D721Med (cell line): ENCODE results near the gene MAPT.
"Not testable (repeated sequence)": the region's sequence is repeated elsewhere in the genome, so short reads cannot be mapped to it uniquely, and the experiment has no call there.

Experiments
- DNase-seq: peaks from one replicate; pipeline ENCODE4 v3.0.0; 2011; ENCODE audit warnings: low spot score; ENCODE audit not compliant: insufficient read length
- FAIRE-seq: peaks from 2 replicates; lab custom pipeline; 2011; peaks lifted over from hg19 to GRCh38; lab: Jason Lieb, UNC
- CTCF ChIP-seq: IDR thresholded peaks from 2 replicates; pipeline ENCODE4 v1.5.1; 2012; ENCODE audit warnings: mild to moderate bottlenecking, control low read depth; ENCODE audit not compliant: insufficient read depth; ENCODE audit errors: missing control alignments

MAPT gene

DNA sequence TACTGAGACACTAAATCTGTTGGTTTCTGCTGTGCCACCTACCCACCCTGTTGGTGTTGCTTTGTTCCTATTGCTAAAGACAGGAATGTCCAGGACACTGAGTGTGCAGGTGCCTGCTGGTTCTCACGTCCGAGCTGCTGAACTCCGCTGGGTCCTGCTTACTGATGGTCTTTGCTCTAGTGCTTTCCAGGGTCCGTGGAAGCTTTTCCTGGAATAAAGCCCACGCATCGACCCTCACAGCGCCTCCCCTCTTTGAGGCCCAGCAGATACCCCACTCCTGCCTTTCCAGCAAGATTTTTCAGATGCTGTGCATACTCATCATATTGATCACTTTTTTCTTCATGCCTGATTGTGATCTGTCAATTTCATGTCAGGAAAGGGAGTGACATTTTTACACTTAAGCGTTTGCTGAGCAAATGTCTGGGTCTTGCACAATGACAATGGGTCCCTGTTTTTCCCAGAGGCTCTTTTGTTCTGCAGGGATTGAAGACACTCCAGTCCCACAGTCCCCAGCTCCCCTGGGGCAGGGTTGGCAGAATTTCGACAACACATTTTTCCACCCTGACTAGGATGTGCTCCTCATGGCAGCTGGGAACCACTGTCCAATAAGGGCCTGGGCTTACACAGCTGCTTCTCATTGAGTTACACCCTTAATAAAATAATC lies 119.3 kb downstream of the MAPT start:
- FAIRE-seq (no peak), DNase-seq (no peak)
- no peak for TF ChIP-seq CTCF

DNA sequence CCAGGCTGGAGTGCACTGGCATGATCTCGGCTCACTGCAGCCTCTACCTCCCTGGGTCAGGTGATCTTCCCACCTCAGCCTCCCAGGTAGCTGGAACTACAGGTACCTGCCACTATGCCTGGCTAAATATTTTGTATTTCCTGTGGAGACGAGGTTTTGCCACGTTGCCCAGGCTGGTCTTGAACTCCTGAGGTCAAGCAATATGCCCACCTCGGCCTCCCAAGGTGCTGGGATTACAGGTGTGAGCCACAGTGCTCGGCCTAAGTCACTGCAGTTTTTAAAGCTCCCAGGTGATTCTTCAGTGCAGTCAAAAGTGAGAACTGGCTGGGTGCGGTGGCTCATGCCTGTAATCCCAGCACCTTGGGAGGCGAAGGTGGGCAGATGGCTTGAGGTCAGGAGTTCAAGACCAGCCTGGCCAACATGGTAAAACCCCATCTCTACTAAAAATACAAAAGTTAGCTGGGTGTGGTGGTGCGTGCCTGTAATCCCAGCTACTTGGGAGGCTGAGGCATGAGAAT lies 125.1 kb downstream of the MAPT start:
- DNase-seq, FAIRE-seq: not testable (repeated sequence)

GRCh38 chr17:46020023-46020761 lies 125.8 kb downstream of the MAPT start:
- FAIRE-seq, result no peak
- DNase-seq, result no peak
- no peak for TF ChIP-seq CTCF

DNA sequence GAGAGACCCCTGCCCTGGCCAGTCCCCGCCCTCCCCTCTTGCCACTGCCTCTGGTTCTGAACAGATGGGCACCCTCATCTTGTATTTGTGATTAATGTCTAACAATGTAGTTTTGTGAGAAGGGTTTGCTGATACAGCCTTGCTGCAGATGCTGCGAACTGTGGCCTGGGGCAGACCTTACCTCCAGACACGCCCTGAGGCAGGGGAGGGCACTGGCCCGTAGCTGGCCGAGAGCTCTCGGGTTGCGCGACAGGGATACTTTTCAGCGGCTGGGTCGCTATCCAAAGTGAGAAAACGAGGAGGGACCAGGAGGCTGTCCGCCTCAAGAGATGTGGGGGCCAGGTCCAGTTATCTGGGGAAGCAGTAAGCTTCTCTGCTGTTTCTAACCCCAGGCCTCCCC lies 126.6 kb downstream of the MAPT start:
- no peak for DNase-seq
- no peak for TF ChIP-seq CTCF
- no peak for FAIRE-seq

GRCh38 chr17:46023366-46023765 lies 129.0 kb downstream of the MAPT start:
- not testable (repeated sequence) for FAIRE-seq, DNase-seq

- no peak for FAIRE-seq
- TF ChIP-seq CTCF, result no peak
Observed at GRCh38 chr17:46023783-46024388, 129.5 kb downstream of the MAPT start.

DNA sequence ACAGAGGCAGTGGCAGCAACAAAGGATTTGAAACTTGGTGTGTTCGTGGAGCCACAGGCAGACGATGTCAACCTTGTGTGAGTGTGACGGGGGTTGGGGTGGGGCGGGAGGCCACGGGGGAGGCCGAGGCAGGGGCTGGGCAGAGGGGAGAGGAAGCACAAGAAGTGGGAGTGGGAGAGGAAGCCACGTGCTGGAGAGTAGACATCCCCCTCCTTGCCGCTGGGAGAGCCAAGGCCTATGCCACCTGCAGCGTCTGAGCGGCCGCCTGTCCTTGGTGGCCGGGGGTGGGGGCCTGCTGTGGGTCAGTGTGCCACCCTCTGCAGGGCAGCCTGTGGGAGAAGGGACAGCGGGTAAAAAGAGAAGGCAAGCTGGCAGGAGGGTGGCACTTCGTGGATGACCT lies 130.2 kb downstream of the MAPT start:
- no peak for DNase-seq
- no peak for FAIRE-seq
- TF ChIP-seq CTCF, result no peak

More at GRCh38 chr17:46023783-46024388, 129.5 kb downstream of the MAPT start:
- no peak for DNase-seq

- no peak for DNase-seq
- no peak for TF ChIP-seq CTCF
- no peak for FAIRE-seq
Observed at GRCh38 chr17:46025060-46025459, 130.7 kb downstream of the MAPT start.
